MCF 10A (cell line): Measurements from ENCODE around the gene RACGAP1. TPM values are rescaled to one million over a fixed set of nuclear protein-coding genes. Genes with fewer than 3 reads are reported as not detected.

Experiments
- BruUV-seq: library from RNA; stranded (reverse); fragments of 400-500 nt; replicated peaks from 2 replicates; lab custom pipeline; 2021; lab: Mats Ljungman, UMichigan
- CTCF ChIA-PET: fragments of 300-600 bp; sonication (Branson Sonifier 250); formaldehyde crosslinking; extraction: SDS; loops from one replicate; lab custom pipeline; 2021; ENCODE audit warnings: antibody characterized with exemption, inconsistent platforms; lab: Yijun Ruan, JAX
- POLR2A ChIA-PET: fragments of 300-600, 350-650 bp; sonication (Branson Sonifier 250); formaldehyde crosslinking; extraction: SDS; loops from one replicate; lab custom pipeline; 2020; ENCODE audit warnings: antibody characterized with exemption, inconsistent platforms; lab: Yijun Ruan, JAX
- DNase-seq: peaks from one replicate; pipeline ENCODE4 v3.0.0-alpha.2; 2018; ENCODE audit not compliant: unreplicated experiment
- H3K27ac Mint-ChIP-seq: one replicate; pipeline ENCODE4 v1.8.0; 2022; ENCODE audit warnings: mild to moderate bottlenecking, low read depth, mixed read lengths; ENCODE audit not compliant: unreplicated experiment
- H3K27me3 Mint-ChIP-seq: one replicate; pipeline ENCODE4 v1.8.0; 2022; ENCODE audit warnings: mixed read lengths; ENCODE audit not compliant: insufficient read depth, unreplicated experiment
- H3K36me3 Mint-ChIP-seq: one replicate; pipeline ENCODE4 v1.8.0; 2022; ENCODE audit warnings: mild to moderate bottlenecking, moderate library complexity, mixed read lengths; ENCODE audit not compliant: insufficient read depth, unreplicated experiment
- H3K4me1 Mint-ChIP-seq: one replicate; pipeline ENCODE4 v1.8.0; 2022; ENCODE audit warnings: mixed read lengths; ENCODE audit not compliant: insufficient read depth, unreplicated experiment
- H3K4me3 Mint-ChIP-seq: one replicate; pipeline ENCODE4 v1.8.0; 2022; ENCODE audit warnings: mild to moderate bottlenecking, moderate library complexity, mixed read lengths; ENCODE audit not compliant: unreplicated experiment
- H3K9me3 Mint-ChIP-seq: one replicate; pipeline ENCODE4 v1.8.0; 2022; ENCODE audit warnings: mixed read lengths; ENCODE audit not compliant: unreplicated experiment
- CTCF ChIP-seq: fragments of 200-600 bp; IDR thresholded peaks from one replicate; pipeline ENCODE4 v1.8.0; 2022; ENCODE audit warnings: antibody characterized with exemption, mild to moderate bottlenecking; ENCODE audit not compliant: unreplicated experiment
- intact Hi-C: fragments of 100-400 bp; cut with micrococcal nuclease; formaldehyde crosslinking; loops from 2 replicates; pipeline ENCODE4 v1.14.1; 2022
- total RNA-seq: library from RNA; stranded (reverse); gene quantifications from 2 replicates; pipeline ENCODE4 v1.2.3, GENCODE V29; 2022

RACGAP1 gene
- total RNA-seq, 1 experiment from 2014 or later: 67.9 TPM

GRCh38 chr12:49962861-49963765 is 62.2 kb downstream of the RACGAP1 start:
- intact Hi-C loops: loop anchor here (10.0 kb wide), 1 partner anchor 212 kb away; no protein-coding TSS in a partner anchor
- no peak for TF ChIP-seq CTCF

GRCh38 chr12:49961993-49962764 is 63.1 kb downstream of the RACGAP1 start:
- ChIA-PET POLR2A (interaction anchor here (0.8 to 1.1 kb wide), 3 partner anchors 94 to 119 kb away, joined by 3 to 5 read pairs (median 4); partner anchors contain the start of gene BCDIN3D), CTCF (interaction anchor here (0.6 to 1.9 kb wide), 5 partner anchors 18 to 123 kb away, joined by 3 to 15 read pairs (median 5); no protein-coding TSS in a partner anchor)
- H3K36me3 Mint-ChIP-seq: peaks cover 8% of the 10 kb centered on the region
- no peak for DNase-seq
- H3K27me3 Mint-ChIP-seq: no peaks in the 10 kb centered on the region
- H3K4me3 Mint-ChIP-seq: no peak overlapping the region
- no peak for TF ChIP-seq CTCF
- no peaks in the 10 kb centered on the region for H3K9me3 Mint-ChIP-seq
- intact Hi-C loops: loop anchor here (10.0 kb wide), 1 partner anchor 213 kb away; no protein-coding TSS in a partner anchor
- BruUV-seq: no TSS peak
- H3K4me1 Mint-ChIP-seq: peaks cover 28% of the 10 kb centered on the region
- no peak overlapping the region for H3K27ac Mint-ChIP-seq

More at GRCh38 chr12:49962861-49963765, 62.2 kb downstream of the RACGAP1 start:
- Mint-ChIP-seq H3K4me1 (peaks cover 28% of the 10 kb centered on the region), H3K36me3 (peaks cover 8% of the 10 kb centered on the region), H3K9me3 (no peaks in the 10 kb centered on the region), H3K4me3 (no peak overlapping the region), H3K27ac (no peak overlapping the region), H3K27me3 (no peaks in the 10 kb centered on the region)
- ChIA-PET POLR2A (interaction anchor here (0.8 to 1.5 kb wide), 4 partner anchors 43 to 120 kb away, joined by 3 to 5 read pairs (median 4); partner anchors contain the start of gene BCDIN3D), CTCF (interaction anchor here (0.5 to 1.9 kb wide), 13 partner anchors 17 to 202 kb away, joined by 3 to 15 read pairs (median 3); partner anchors contain the start of gene RACGAP1)
- no TSS peak for BruUV-seq
- peak; percentile 90 for DNase-seq

- H3K9me3 Mint-ChIP-seq: no peaks in the 10 kb centered on the region
- peak within 1 kb of the TSS; percentile 15 for H3K4me3 Mint-ChIP-seq
- peak within 1 kb of the TSS; percentile 5 for H3K27ac Mint-ChIP-seq
- intact Hi-C loops: loop anchor here (10.0 kb wide), 1 partner anchor 213 kb away; no protein-coding TSS in a partner anchor
- H3K4me1 Mint-ChIP-seq: peaks cover 28% of the 10 kb centered on the region
- H3K27me3 Mint-ChIP-seq: no peaks in the 10 kb centered on the region
- BruUV-seq: no TSS peak
- no peak for TF ChIP-seq CTCF
- CTCF ChIA-PET: no interaction called here
- no peak for DNase-seq
- POLR2A ChIA-PET: interaction anchor here (0.6 kb wide), 1 partner anchor 223 kb away, joined by 3 read pairs; no protein-coding TSS in a partner anchor
- peaks cover 8% of the 10 kb centered on the region for H3K36me3 Mint-ChIP-seq
Observed at GRCh38 chr12:49961111-49961922, 64.0 kb downstream of the RACGAP1 start, which contains the start of gene AQP5. Gene AQP5 (plus strand): TSS chr12:49961872. CDS start chr12:49962018, 146 bp downstream.
